Lung (tissue), 12 donors: Measurements from ENCODE around the gene STH. TPM values are rescaled to one million over a fixed set of nuclear protein-coding genes. Genes with fewer than 3 reads are reported as not detected.

Experiments used
- ATAC-seq: fragments of 200-7000 bp; cut with Tn5 transposase; one replicate; pipeline ENCODE4 v1.9.1; 2020; ENCODE audit warnings: moderate number of reproducible peaks; ENCODE audit not compliant: insufficient read depth, low FRiP score
- DNase-seq, 3 donors: peaks; one replicate each; pipeline ENCODE4 v3.0.0-alpha.2; 2013 to 2017
- H3K27ac ChIP-seq, 2 donors: one replicate each; pipeline ENCODE4 v1.5.1; 2013; ENCODE audit warnings: mild to moderate bottlenecking in 2 of 2, moderate library complexity in 2 of 2, control low read depth in 1 of 2, inconsistent platforms in 1 of 2, low read depth in 1 of 2, low read length in 1 of 2
- H3K27me3 ChIP-seq, 3 donors: one replicate each; pipeline ENCODE4 v1.5.1; 2013; ENCODE audit warnings: low read length in 2 of 3; ENCODE audit not compliant: control insufficient read depth in 3 of 3, insufficient read depth in 3 of 3
- H3K36me3 ChIP-seq, 4 donors: one replicate each; pipeline ENCODE4 v1.5.1; 2013; ENCODE audit warnings: low read length in 4 of 4, mild to moderate bottlenecking in 1 of 4, moderate library complexity in 1 of 4; ENCODE audit not compliant: control insufficient read depth in 4 of 4, insufficient read depth in 4 of 4
- H3K4me1 ChIP-seq, 5 donors: one replicate each; pipeline ENCODE4 v1.5.1; 2013; ENCODE audit warnings: low read length in 5 of 5, mild to moderate bottlenecking in 2 of 5, moderate library complexity in 1 of 5; ENCODE audit not compliant: control insufficient read depth in 5 of 5, insufficient read depth in 5 of 5
- H3K4me3 ChIP-seq: one replicate; pipeline ENCODE4 v1.5.1; 2013; ENCODE audit warnings: mild to moderate bottlenecking, control low read depth, moderate library complexity
- H3K9ac ChIP-seq, 2 donors: one replicate each; pipeline ENCODE4 v1.5.1; 2013; ENCODE audit warnings: low read length in 2 of 2, control low read depth in 1 of 2; ENCODE audit not compliant: insufficient read depth in 1 of 2
- H3K9me3 ChIP-seq, 4 donors: one replicate each; pipeline ENCODE4 v1.5.1; 2013; ENCODE audit warnings: low read length in 3 of 4, mild to moderate bottlenecking in 1 of 4, moderate library complexity in 1 of 4; ENCODE audit not compliant: control insufficient read depth in 4 of 4, insufficient read depth in 3 of 4
- CTCF ChIP-seq: IDR thresholded peaks from 2 replicates; pipeline ENCODE4 v1.5.1; 2012; ENCODE audit warnings: mild to moderate bottlenecking; ENCODE audit errors: control extremely low read depth, extremely low read depth
- WGBS, 2 donors: extraction: QIAGEN DNeasy Blood & Tissue Kit; methylation state at CpG; one replicate each; pipeline ENCODE4 v1.1.7; 2013; 5-methylcytosine and 5-hydroxymethylcytosine counted together
- polyA plus RNA-seq, 2 donors: library from polyadenylated mRNA; stranded (reverse); fragments of 200-250 nt; gene quantifications; one replicate each; pipeline ENCODE4 v1.2.1, GENCODE V29; 2013
- total RNA-seq, 2 donors: library from RNA; depleted of rRNA in 1 of 2; stranded (reverse); fragments of >200 nt in 1 of 2; gene quantifications; one replicate each; pipeline ENCODE4 v1.2.1, GENCODE V29; 2014 to 2021
- donor health status: control.
- donor health status: control.
- donor health status: Bipolar disorder and iron deficiency.
- donor health status: healthy.
- donor health status: DM: yes; HTN: yes; CAD: no.

STH gene
- total and polyA plus RNA-seq, 4 donors, result not detected

GRCh38 chr17:46047856-46048255 lies 48.8 kb downstream of the STH start:
- no peak for TF ChIP-seq CTCF
- Histone ChIP-seq H3K36me3 (peaks cover 10 to 47% (median 21%) of the 10 kb centered on the region in 4 donors), H3K27ac (no peak overlapping the region)

More at GRCh38 chr17:46047856-46048255, 48.8 kb downstream of the STH start:
- DNase-seq (no peak), ATAC-seq (no peak)
- no peak overlapping the region for H3K9ac ChIP-seq
- 95 to 96% methylated on average over 8 of the region's 8 CpGs for WGBS, 2 donors
- H3K27me3 ChIP-seq, result no peaks in the 10 kb centered on the region
- H3K9me3 ChIP-seq, result no peaks in the 10 kb centered on the region
- no peak overlapping the region for H3K4me3 ChIP-seq
- H3K4me1 ChIP-seq, result peaks cover 0 to 6% (median 0%) of the 10 kb centered on the region in 5 donors

Other genes starting within 250 kb of the STH start
- gene CRHR1, start 214.9 kb upstream of the STH start, total RNA-seq, result not detected
- gene CRHR1, start 214.9 kb upstream of the STH start, polyA plus RNA-seq, result not detected
- not detected for gene SPPL2C, start 154.4 kb upstream of the STH start, total RNA-seq
- gene SPPL2C, start 154.4 kb upstream of the STH start, polyA plus RNA-seq, result not detected
- 1 to 10 TPM; 2.9 to 3.8 TPM for gene MAPT, start 104.7 kb upstream of the STH start, total RNA-seq
- gene MAPT, start 104.7 kb upstream of the STH start, polyA plus RNA-seq, result under 1 TPM; 0.27 to 0.65 TPM
- 100 to 1,000 TPM in 1 of 2 donors, 10 to 100 TPM in 1; 77.9 to 189 TPM for gene KANSL1, start 194.2 kb downstream of the STH start, total RNA-seq
- gene KANSL1, start 194.2 kb downstream of the STH start, polyA plus RNA-seq, result 10 to 100 TPM; 16.2 to 17.0 TPM